K562 (cell line): Measurements from ENCODE around the gene RGS21. TPM values are rescaled to one million over a fixed set of nuclear protein-coding genes. Genes with fewer than 3 reads are reported as not detected.

Experiments used
- ATAC-seq: fragments of 200-7000 bp; cut with Tn5 transposase; 3 replicates; pipeline ENCODE4 v1.9.1; 2020; ENCODE audit warnings: moderate library complexity
- BruUV-seq: library from RNA; stranded (reverse); fragments of 400-500 nt; replicated peaks from 2 replicates; lab custom pipeline; 2021; lab: Mats Ljungman, UMichigan
- CTCF ChIA-PET: fragments of 300-600 bp; formaldehyde crosslinking; extraction: SDS; loops from one replicate; lab custom pipeline; 2021; ENCODE audit warnings: low intra/inter-chr PET ratio; lab: Yijun Ruan, JAX
- POLR2A ChIA-PET: fragments of 300-600, 350-650 bp; sonication (Branson Sonifier 250); formaldehyde crosslinking; extraction: SDS; loops from one replicate; lab custom pipeline; 2021; ENCODE audit warnings: antibody characterized with exemption, inconsistent platforms; lab: Yijun Ruan, JAX
- DNase-seq, 4 experiments: peaks; one replicate each; pipeline versions ENCODE4 v3.0.0 to v3.0.0-alpha.2; 2011 to 2018; ENCODE audit warnings: low spot score in 3 of 4, mixed read lengths in 3 of 4; ENCODE audit errors: extremely low read depth in 1 of 4
- FAIRE-seq: peaks from 2 replicates; lab custom pipeline; 2011; peaks lifted over from hg19 to GRCh38; lab: Jason Lieb, UNC
- H2AFZ ChIP-seq: 2 replicates; pipeline ENCODE4 v1.6.0; 2011; ENCODE audit warnings: low read depth, low read length, control low read depth, inconsistent platforms
- H3K27ac ChIP-seq: fragments of 200-600 bp; 3 replicates; pipeline ENCODE4 v1.8.0; 2011; ENCODE audit warnings: low read depth, mild to moderate bottlenecking, control low read depth, inconsistent platforms, low read length, moderate library complexity, mixed read lengths; ENCODE audit errors: extremely low read depth
- H3K27me3 ChIP-seq, 2 experiments: fragments of 300-600 bp in 1 of 2; 2 replicates in 1 of 2; 3 replicates in 1 of 2; pipeline versions ENCODE4 v1.6.0 to v1.8.0; 2011; ENCODE audit warnings: inconsistent platforms in 2 of 2, low read length in 2 of 2, mild to moderate bottlenecking in 1 of 2, mixed read lengths in 1 of 2, moderate library complexity in 1 of 2; ENCODE audit not compliant: control insufficient read depth in 2 of 2, insufficient read depth in 2 of 2
- H3K36me3 ChIP-seq: fragments of 300-600 bp; 3 replicates; pipeline ENCODE4 v1.8.0; 2011; ENCODE audit warnings: mild to moderate bottlenecking, low read length, inconsistent platforms; ENCODE audit not compliant: control insufficient read depth, insufficient read depth
- H3K4me1 ChIP-seq, 2 experiments: fragments of 200-600 bp in 1 of 2; replicated peaks in 1 of 2; 2 replicates in 1 of 2; 3 replicates in 1 of 2; pipeline versions ENCODE4 v1.5.1 to v1.8.0; 2011; ENCODE audit warnings: inconsistent platforms in 2 of 2, low read length in 2 of 2, mild to moderate bottlenecking in 1 of 2, mixed read lengths in 1 of 2, moderate library complexity in 1 of 2; ENCODE audit not compliant: control insufficient read depth in 2 of 2, insufficient read depth in 2 of 2
- H3K4me2 ChIP-seq: 2 replicates; pipeline ENCODE4 v1.6.1; 2011; ENCODE audit warnings: low read length, control low read depth, inconsistent platforms, mixed read lengths; ENCODE audit not compliant: insufficient read depth
- H3K4me3 ChIP-seq: fragments of 200-600 bp; sonication (generic), shearing (Covaris generic); 2 replicates; pipeline ENCODE4 v1.5.1; 2016; ENCODE audit warnings: control low read depth, inconsistent platforms
- H3K79me2 ChIP-seq: fragments of 200-600 bp; 3 replicates; pipeline ENCODE4 v1.8.0; 2011; ENCODE audit warnings: low read length, inconsistent platforms; ENCODE audit not compliant: control insufficient read depth, insufficient read depth
- H3K9ac ChIP-seq, 2 experiments: 2 replicates each; pipeline versions ENCODE4 v1.6.0 to v1.6.1; 2011; ENCODE audit warnings: low read depth in 2 of 2, low read length in 2 of 2, control low read depth in 1 of 2, inconsistent platforms in 1 of 2, mild to moderate bottlenecking in 1 of 2, mixed read lengths in 1 of 2; ENCODE audit not compliant: insufficient read depth in 1 of 2
- H3K9me1 ChIP-seq: one replicate; pipeline ENCODE4 v1.6.0; 2011; ENCODE audit warnings: inconsistent platforms, mild to moderate bottlenecking, low read length, moderate library complexity; ENCODE audit not compliant: control insufficient read depth, insufficient read depth
- H3K9me3 ChIP-seq: replicated peaks from 2 replicates; pipeline ENCODE4 v1.5.1; 2011; ENCODE audit warnings: low read depth, low read length, inconsistent platforms; ENCODE audit not compliant: control insufficient read depth, insufficient read depth
- H4K20me1 ChIP-seq: replicated peaks from 2 replicates; pipeline ENCODE4 v1.6.1; 2011; ENCODE audit warnings: low read length, inconsistent platforms, mixed read lengths; ENCODE audit not compliant: control insufficient read depth, insufficient read depth
- ARID1B ChIP-seq: fragments of 450-650 bp; IDR thresholded peaks from 2 replicates; pipeline ENCODE4 v1.6.1; 2016; ENCODE audit warnings: antibody characterized with exemption, mild to moderate bottlenecking, inconsistent platforms
- BRCA1 ChIP-seq, 2 experiments: fragments of 450-650 bp in 1 of 2; sonication (generic) in 1 of 2; formaldehyde crosslinking in 1 of 2; IDR thresholded peaks; 2 replicates each; pipeline versions ENCODE4 v1.5.0 to v1.6.1; 2017 to 2020; ENCODE audit warnings: mild to moderate bottlenecking in 1 of 2, missing genetic modification reagents in 1 of 2
- FOXK2 ChIP-seq, 2 experiments: fragments of 450-650 bp; IDR thresholded peaks in 1 of 2; conservative IDR thresholded peaks in 1 of 2; 2 replicates each; pipeline ENCODE4 v1.6.1; 2016; ENCODE audit warnings: low read depth in 2 of 2, mild to moderate bottlenecking in 1 of 2
- GATAD2A ChIP-seq: fragments of 450-650 bp; IDR thresholded peaks from 2 replicates; pipeline ENCODE4 v1.6.1; 2017
- GATAD2B ChIP-seq: fragments of 450-650 bp; IDR thresholded peaks from 2 replicates; pipeline ENCODE4 v1.6.1; 2017; ENCODE audit warnings: mild to moderate bottlenecking, borderline replicate concordance
- HDAC2 ChIP-seq: fragments of 450-650 bp; IDR thresholded peaks from 2 replicates; pipeline ENCODE4 v1.6.1; 2016; ENCODE audit warnings: mild to moderate bottlenecking
- HNRNPUL1 ChIP-seq: fragments of 200-400 bp; formaldehyde crosslinking; IDR thresholded peaks from 2 replicates; pipeline ENCODE4 v1.6.1; 2017; ENCODE audit warnings: low read length
- JUNB ChIP-seq: fragments of 450-650 bp; formaldehyde crosslinking; conservative IDR thresholded peaks from 2 replicates; pipeline ENCODE4 v1.4.0; 2020; ENCODE audit warnings: mild to moderate bottlenecking
- NCOA1 ChIP-seq: fragments of 450-650 bp; IDR thresholded peaks from 2 replicates; pipeline ENCODE4 v1.6.1; 2016; ENCODE audit warnings: low read depth
- PTBP1 ChIP-seq: fragments of 200-400 bp; formaldehyde crosslinking; IDR thresholded peaks from 2 replicates; pipeline ENCODE4 v1.6.1; 2017; ENCODE audit warnings: low read depth, low read length
- PTRF ChIP-seq: fragments of 450-650 bp; IDR thresholded peaks from 2 replicates; pipeline ENCODE4 v1.6.1; 2016; ENCODE audit warnings: mild to moderate bottlenecking, missing genetic modification characterization, missing compliant biosample characterization
- RAD51 ChIP-seq: fragments of 450-650 bp; IDR thresholded peaks from 2 replicates; pipeline ENCODE4 v1.7.1; 2016; ENCODE audit warnings: low read depth, mild to moderate bottlenecking, borderline replicate concordance
- RBM25 ChIP-seq: fragments of 200-400 bp; formaldehyde crosslinking; IDR thresholded peaks from 2 replicates; pipeline ENCODE4 v1.6.1; 2018; ENCODE audit warnings: low read length, low read depth, moderate library complexity; ENCODE audit not compliant: severe bottlenecking
- SP1 ChIP-seq: sonication (generic); formaldehyde crosslinking; IDR thresholded peaks from 2 replicates; pipeline ENCODE4 v1.8.1; 2022; ENCODE audit warnings: mild to moderate bottlenecking, missing genetic modification reagents
- ZFP1 ChIP-seq: fragments of 450-650 bp; formaldehyde crosslinking; IDR thresholded peaks from 2 replicates; pipeline ENCODE4 v1.4.0; 2020; ENCODE audit warnings: mild to moderate bottlenecking, mixed read lengths
- ZKSCAN1 ChIP-seq: fragments of 150-350 bp; IDR thresholded peaks from 2 replicates; pipeline ENCODE4 v1.6.1; 2016; ENCODE audit warnings: low read depth, low read length
- ZNF146 ChIP-seq: IDR thresholded peaks from one replicate; pipeline ENCODE4 v1.6.1; 2018; ENCODE audit warnings: missing compliant biosample characterization; ENCODE audit not compliant: unreplicated experiment
- ZNF76 ChIP-seq: fragments of 250-450 bp; sonication (Bioruptor Pico); IDR thresholded peaks from 2 replicates; pipeline ENCODE4 v1.4.0; 2020; ENCODE audit warnings: mild to moderate bottlenecking, moderate library complexity, borderline replicate concordance
- ZSCAN29 ChIP-seq: fragments of 450-650 bp; IDR thresholded peaks from 2 replicates; pipeline ENCODE4 v1.6.1; 2017
- WGBS: fragments of 100-300 bp; shearing (Covaris generic); methylation state at CpG from one replicate; pipeline ENCODE4 v1.1.6; 2016; ENCODE audit warnings: low coverage, mixed read lengths; ENCODE audit not compliant: insufficient coverage; ENCODE audit errors: missing lambda C conversion rate; 5-methylcytosine and 5-hydroxymethylcytosine counted together
- in situ Hi-C: fragments of 300-500 bp; cut with MboI; formaldehyde crosslinking; loops from 4 replicates; pipeline ENCODE4 v1.15.0; 2018; ENCODE audit warnings: inconsistent platforms, mixed read lengths
- intact Hi-C: fragments of 100-400 bp; cut with micrococcal nuclease; formaldehyde crosslinking; loops from 2 replicates; pipeline ENCODE4 v1.14.2; 2022
- polyA plus RNA-seq, 8 experiments: library from polyadenylated mRNA; depleted of rRNA in 4 of 8; stranded (reverse) in 5 of 8; unstranded in 3 of 8; fragments of >200 nt; fragmentation: Nextera tagmentation in 2 of 8; fragmentation: Illumina TruSeq in 1 of 8; extraction: Ambion mirVana in 2 of 8; extraction: Trizol in 1 of 8; gene quantifications; 2 replicates each; pipeline versions ENCODE4 v1.2.1 to v1.2.3, GENCODE V29; 2011 to 2014; ENCODE audit warnings: inconsistent platforms in 1 of 8, missing spikeins in 1 of 8
- total RNA-seq, 7 experiments: library from RNA; depleted of rRNA in 6 of 7; stranded (reverse); fragments of >200 nt in 6 of 7; fragmentation: Illumina TruSeq in 2 of 7; extraction: Trizol in 2 of 7; gene quantifications; 2 replicates each; pipeline versions ENCODE4 v1.2.1 to v1.2.3, GENCODE V29; 2011 to 2021; ENCODE audit warnings: low replicate concordance in 1 of 7
- TF ChIP-seq, protein P1 (sequence below): fragments of 250-450 bp; sonication (Bioruptor Pico); IDR thresholded peaks from 2 replicates; pipeline ENCODE4 v1.6.1; 2021; ENCODE audit warnings: mild to moderate bottlenecking
- TF ChIP-seq, protein P2 (sequence below): fragments of 450-650 bp; IDR thresholded peaks from 2 replicates; pipeline ENCODE4 v1.7.0; 2016; ENCODE audit warnings: borderline replicate concordance

The RGS21 gene
- total and polyA plus RNA-seq, 9 of the 15 experiments (the other 6 are each of a cell fraction or from before 2014, with no cell fraction given), result not detected

DNA sequence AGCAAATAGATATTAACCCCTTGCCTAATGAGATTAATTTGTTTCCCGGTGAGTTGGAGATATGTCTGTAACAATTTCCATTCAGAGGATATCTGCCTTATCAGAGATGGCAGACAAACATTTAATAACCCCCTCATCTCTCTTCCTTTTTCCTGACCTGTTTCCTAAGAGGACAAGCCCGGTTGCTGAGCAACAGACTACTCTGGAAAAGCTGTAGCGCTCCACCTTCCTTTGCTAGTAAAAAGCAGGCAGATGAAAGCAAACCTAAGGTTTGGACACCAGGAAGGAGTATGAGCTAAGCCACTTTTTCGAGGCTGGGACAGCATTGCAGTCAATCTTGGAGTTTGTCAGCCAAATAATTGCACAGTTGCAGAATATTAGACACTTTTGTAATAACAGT lies 82.4 kb downstream of the RGS21 start (continued):
- TF ChIP-seq GATAD2B (no peak), ZKSCAN1 (no peak), ZNF76 (CRISPR knock-in tag) (no peak)
- TF ChIP-seq, all 486 proteins: peak for 0

DNA sequence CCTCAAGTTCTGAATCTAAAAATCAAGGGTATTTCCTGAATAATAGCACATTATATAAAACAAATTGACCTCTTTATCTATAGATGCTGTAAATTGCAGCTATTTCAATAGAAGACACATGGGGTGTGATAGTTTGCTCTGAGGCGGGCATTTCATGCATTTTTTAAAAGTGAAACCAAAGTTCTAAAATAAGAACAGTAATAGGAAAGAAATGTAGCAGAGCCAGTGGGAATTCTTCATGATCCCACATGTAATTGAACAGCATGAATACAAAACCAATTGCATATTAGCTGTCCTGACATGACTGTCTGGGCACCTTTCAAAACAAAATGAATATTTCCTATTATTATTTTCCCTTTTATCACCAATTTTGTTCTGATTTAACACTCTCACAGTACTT lies 85.0 kb downstream of the RGS21 start:
- BruUV-seq, result no TSS peak
- Histone ChIP-seq H4K20me1 (no peaks in the 10 kb centered on the region), H3K27me3 (no peaks in the 10 kb centered on the region), H3K27ac (no peak overlapping the region), H3K9me3 (0 out of 2 replicates have a peak, but pooled peaks cover 2% of the 10 kb centered on the region), H3K4me3 (no peak overlapping the region), H3K36me3 (no peaks in the 10 kb centered on the region), H3K4me1 (no peaks in the 10 kb centered on the region), H3K9me1 (no peaks in the 10 kb centered on the region), H3K4me2 (no peak overlapping the region), H2AFZ (no peak overlapping the region), H3K9ac (no peak overlapping the region), H3K79me2 (no peaks in the 10 kb centered on the region)
- 15% methylated on average over 1 of the region's 1 CpG for WGBS
- FAIRE-seq (no peak), ATAC-seq (no peak), DNase-seq (no peak)
- in situ Hi-C loops, result no loop called here
- no peak for TF ChIP-seq ZSCAN29
- no peak for TF ChIP-seq FOXK2 (conservative IDR thresholded peaks at IDR 0.05 in 1 of 2, IDR thresholded peaks at IDR 0.05 in 1 of 2; ENCODE audit: low read depth in 2 of 2)
- TF ChIP-seq GATAD2A, result no peak
- TF ChIP-seq NCOA1, result no peak
- no peak for TF ChIP-seq ARID1B
- TF ChIP-seq JUNB, result no peak
- TF ChIP-seq RBM25, result no peak
- no peak for TF ChIP-seq PTBP1
- TF ChIP-seq, protein P1, sequence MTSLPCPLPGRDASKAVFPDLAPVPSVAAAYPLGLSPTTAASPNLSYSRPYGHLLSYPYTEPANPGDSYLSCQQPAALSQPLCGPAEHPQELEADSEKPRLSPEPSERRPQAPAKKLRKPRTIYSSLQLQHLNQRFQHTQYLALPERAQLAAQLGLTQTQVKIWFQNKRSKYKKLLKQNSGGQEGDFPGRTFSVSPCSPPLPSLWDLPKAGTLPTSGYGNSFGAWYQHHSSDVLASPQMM, result no peak
- no peak for TF ChIP-seq PTRF (tag)
- TF ChIP-seq ZFP1 (CRISPR knock-in tag), result no peak
- TF ChIP-seq RAD51, result no peak
- TF ChIP-seq HDAC2, result no peak
- no peak for TF ChIP-seq HNRNPUL1
- TF ChIP-seq, protein P2, sequence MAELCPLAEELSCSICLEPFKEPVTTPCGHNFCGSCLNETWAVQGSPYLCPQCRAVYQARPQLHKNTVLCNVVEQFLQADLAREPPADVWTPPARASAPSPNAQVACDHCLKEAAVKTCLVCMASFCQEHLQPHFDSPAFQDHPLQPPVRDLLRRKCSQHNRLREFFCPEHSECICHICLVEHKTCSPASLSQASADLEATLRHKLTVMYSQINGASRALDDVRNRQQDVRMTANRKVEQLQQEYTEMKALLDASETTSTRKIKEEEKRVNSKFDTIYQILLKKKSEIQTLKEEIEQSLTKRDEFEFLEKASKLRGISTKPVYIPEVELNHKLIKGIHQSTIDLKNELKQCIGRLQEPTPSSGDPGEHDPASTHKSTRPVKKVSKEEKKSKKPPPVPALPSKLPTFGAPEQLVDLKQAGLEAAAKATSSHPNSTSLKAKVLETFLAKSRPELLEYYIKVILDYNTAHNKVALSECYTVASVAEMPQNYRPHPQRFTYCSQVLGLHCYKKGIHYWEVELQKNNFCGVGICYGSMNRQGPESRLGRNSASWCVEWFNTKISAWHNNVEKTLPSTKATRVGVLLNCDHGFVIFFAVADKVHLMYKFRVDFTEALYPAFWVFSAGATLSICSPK, result no peak
- no peak for TF ChIP-seq ZKSCAN1
- TF ChIP-seq BRCA1 (IDR thresholded peaks at IDR 0.05), result no peak
- TF ChIP-seq BRCA1 (CRISPR knock-in tag; IDR thresholded peaks at IDR 0.05), result no peak
- TF ChIP-seq SP1 (CRISPR knock-in tag), result no peak
- no peak for TF ChIP-seq ZNF146 (CRISPR knock-in tag)
- intact Hi-C loops, result no loop called here
- ChIA-PET POLR2A (no interaction called here), CTCF (no interaction called here)
